ENCODE data around the gene ANTXR2.

ANTXR2 gene

GRCh38 chr4:79856196-79856595, 216.8 kb downstream of the ANTXR2 start:
- H3K4me1 ChIP-seq (ENCODE audit: low read length), result no peaks in the 10 kb centered on the region
- H3F3A ChIP-seq (ENCODE audit: insufficient read depth, low read length), result no peaks in the 10 kb centered on the region
- H3K9ac ChIP-seq (ENCODE audit: low read length), result no peak overlapping the region
- no peaks in the 10 kb centered on the region for H4K20me1 ChIP-seq (ENCODE audit: insufficient read depth, low read length)
- H3K27me3 ChIP-seq (replicated peaks; ENCODE audit: insufficient read depth, low read length), result no peaks in the 10 kb centered on the region
- H3K4me3 ChIP-seq (ENCODE audit: low read length), result no peak overlapping the region
- H3K27ac ChIP-seq (ENCODE audit: low read length), result no peak overlapping the region
- no peaks in the 10 kb centered on the region for H3K9me2 ChIP-seq (replicated peaks; ENCODE audit: insufficient read depth, low read length)
- no peak overlapping the region for H3K4me2 ChIP-seq (ENCODE audit: low read depth, low read length)
- TF ChIP-seq EZH2 (optimal IDR thresholded peaks at IDR 0.05; ENCODE audit: low read depth, low read length) (no peak), CTCF (IDR thresholded peaks at IDR 0.05; ENCODE audit: low read length) (no peak), EZH2phosphoT487 (IDR thresholded peaks at IDR 0.05; ENCODE audit: low read length) (no peak)
- no peaks in the 10 kb centered on the region for H3K79me2 ChIP-seq (ENCODE audit: low read length)
- no peak overlapping the region for H2AFZ ChIP-seq (ENCODE audit: low read length)
- H3K9me3 ChIP-seq (replicated peaks; ENCODE audit: insufficient read depth, low read length), result no peaks in the 10 kb centered on the region
- DNase-seq, result no peak
- no peaks in the 10 kb centered on the region for H3K36me3 ChIP-seq (replicated peaks; ENCODE audit: insufficient read depth, low read length)

- no peak overlapping the region for H3K9ac ChIP-seq (ENCODE audit: low read length)
- no peaks in the 10 kb centered on the region for H3K9me2 ChIP-seq (replicated peaks; ENCODE audit: insufficient read depth, low read length)
- no peak overlapping the region for H3K27ac ChIP-seq (ENCODE audit: low read length)
- TF ChIP-seq EZH2 (optimal IDR thresholded peaks at IDR 0.05; ENCODE audit: low read depth, low read length), result no peak
- TF ChIP-seq EZH2phosphoT487 (IDR thresholded peaks at IDR 0.05; ENCODE audit: low read length), result no peak
- no peak for TF ChIP-seq CTCF (IDR thresholded peaks at IDR 0.05; ENCODE audit: low read length)
- no peaks in the 10 kb centered on the region for H3K4me1 ChIP-seq (ENCODE audit: low read length)
- no peaks in the 10 kb centered on the region for H3K36me3 ChIP-seq (replicated peaks; ENCODE audit: insufficient read depth, low read length)
- H3K4me2 ChIP-seq (ENCODE audit: low read depth, low read length), result no peak overlapping the region
- H3K9me3 ChIP-seq (replicated peaks; ENCODE audit: insufficient read depth, low read length), result no peaks in the 10 kb centered on the region
- no peak overlapping the region for H3K4me3 ChIP-seq (ENCODE audit: low read length)
- no peaks in the 10 kb centered on the region for H3K79me2 ChIP-seq (ENCODE audit: low read length)
- H3K27me3 ChIP-seq (replicated peaks; ENCODE audit: insufficient read depth, low read length), result no peaks in the 10 kb centered on the region
- H2AFZ ChIP-seq (ENCODE audit: low read length), result no peak overlapping the region
- no peak for DNase-seq
- no peaks in the 10 kb centered on the region for H3F3A ChIP-seq (ENCODE audit: insufficient read depth, low read length)
- no peaks in the 10 kb centered on the region for H4K20me1 ChIP-seq (ENCODE audit: insufficient read depth, low read length)
Measured at GRCh38 chr4:79854856-79855502, 218.1 kb downstream of the ANTXR2 start.

- no peak for DNase-seq
- Histone ChIP-seq H3K27me3 (replicated peaks; ENCODE audit: insufficient read depth, low read length) (no peaks in the 10 kb centered on the region), H3K79me2 (ENCODE audit: low read length) (no peaks in the 10 kb centered on the region), H4K20me1 (ENCODE audit: insufficient read depth, low read length) (no peaks in the 10 kb centered on the region), H3K9me3 (replicated peaks; ENCODE audit: insufficient read depth, low read length) (no peaks in the 10 kb centered on the region), H3K4me2 (ENCODE audit: low read depth, low read length) (no peak overlapping the region), H3K4me3 (ENCODE audit: low read length) (no peak overlapping the region), H2AFZ (ENCODE audit: low read length) (no peak overlapping the region), H3K9ac (ENCODE audit: low read length) (no peak overlapping the region), H3K36me3 (replicated peaks; ENCODE audit: insufficient read depth, low read length) (no peaks in the 10 kb centered on the region), H3K4me1 (ENCODE audit: low read length) (no peaks in the 10 kb centered on the region), H3K27ac (ENCODE audit: low read length) (no peak overlapping the region), H3F3A (ENCODE audit: insufficient read depth, low read length) (no peaks in the 10 kb centered on the region), H3K9me2 (replicated peaks; ENCODE audit: insufficient read depth, low read length) (no peaks in the 10 kb centered on the region)
- TF ChIP-seq EZH2phosphoT487 (IDR thresholded peaks at IDR 0.05; ENCODE audit: low read length), result no peak
- no peak for TF ChIP-seq CTCF (IDR thresholded peaks at IDR 0.05; ENCODE audit: low read length)
- TF ChIP-seq EZH2 (optimal IDR thresholded peaks at IDR 0.05; ENCODE audit: low read depth, low read length), result no peak
Measured at GRCh38 chr4:79852305-79852730, 220.7 kb downstream of the ANTXR2 start.

Data from MM.1S (cell line).